Hindlimb muscle (tissue), 1 donor: ENCODE measurements around the gene KRTAP17-1. TPM values are rescaled to one million over a fixed set of nuclear protein-coding genes. Genes with fewer than 3 reads are reported as not detected.
"Not testable (repeated sequence)": the region's sequence is repeated elsewhere in the genome, so short reads cannot be mapped to it uniquely, and the experiment has no call there.

Experiments used
- DNase-seq: peaks from one replicate; pipeline ENCODE4 v3.0.0-alpha.2; 2013
- polyA plus RNA-seq: library from polyadenylated mRNA; unstranded; fragments of 120-200 nt; gene quantifications from one replicate; pipeline ENCODE4 v1.2.1, GENCODE V29; 2013; ENCODE audit not compliant: insufficient read length

The KRTAP17-1 gene
- polyA plus RNA-seq, result not detected

- DNase-seq, result no peak
Measured at GRCh38 chr17:41315204-41315794, at the start of gene KRTAP17-1. Gene KRTAP17-1, minus strand, starts transcription at chr17:41315710. Its CDS starts 60 bp downstream, at chr17:41315650.

- no peak for DNase-seq
Measured at GRCh38 chr17:41363881-41364280, 48.4 kb upstream of the KRTAP17-1 start.

- no peak for DNase-seq
Measured at GRCh38 chr17:41360296-41360995, 44.9 kb upstream of the KRTAP17-1 start.

- DNase-seq, result no peak
Measured at GRCh38 chr17:41354536-41354935, 39.0 kb upstream of the KRTAP17-1 start.

GRCh38 chr17:41352597-41353366 lies 37.3 kb upstream of the KRTAP17-1 start:
- no peak for DNase-seq

GRCh38 chr17:41351177-41351576 lies 35.7 kb upstream of the KRTAP17-1 start:
- DNase-seq, result no peak

- DNase-seq, result not testable (repeated sequence)
Measured at GRCh38 chr17:41350381-41350878, 34.9 kb upstream of the KRTAP17-1 start, which contains the start of gene KRT33A. Gene KRT33A, minus strand, starts transcription at chr17:41350828. Its CDS starts 61 bp downstream, at chr17:41350767.

GRCh38 chr17:41347869-41348760 lies 32.6 kb upstream of the KRTAP17-1 start:
- DNase-seq, result no peak

GRCh38 chr17:41346421-41346820 lies 30.9 kb upstream of the KRTAP17-1 start:
- not testable (repeated sequence) for DNase-seq

- DNase-seq, result no peak
Measured at GRCh38 chr17:41345992-41346391, 30.5 kb upstream of the KRTAP17-1 start.

GRCh38 chr17:41343029-41343428 lies 27.5 kb upstream of the KRTAP17-1 start:
- DNase-seq, result no peak

GRCh38 chr17:41340934-41341861 lies 25.7 kb upstream of the KRTAP17-1 start:
- no peak for DNase-seq

- no peak for DNase-seq
Measured at GRCh38 chr17:41340494-41340893, 25.0 kb upstream of the KRTAP17-1 start.

- no peak for DNase-seq
Measured at GRCh38 chr17:41339571-41340172, 24.2 kb upstream of the KRTAP17-1 start.

- DNase-seq, result no peak
Measured at GRCh38 chr17:41338961-41339485, 23.5 kb upstream of the KRTAP17-1 start.

- DNase-seq, result no peak
Measured at GRCh38 chr17:41335747-41336146, 20.2 kb upstream of the KRTAP17-1 start.

- DNase-seq, result no peak
Measured at GRCh38 chr17:41334385-41335305, 19.1 kb upstream of the KRTAP17-1 start.

- DNase-seq, result no peak
Measured at GRCh38 chr17:41333836-41334235, 18.3 kb upstream of the KRTAP17-1 start.

GRCh38 chr17:41333098-41333497 lies 17.6 kb upstream of the KRTAP17-1 start:
- no peak for DNase-seq
